Left forelimb (tissue), 1 donor: ENCODE data around the gene DEPP1.

Source experiments
- DNase-seq: peaks from one replicate; pipeline ENCODE4 v3.0.0-alpha.2; 2018; ENCODE audit warnings: low spot score

DEPP1 gene

GRCh38 chr10:44932517-44933450 lies 45.8 kb downstream of the DEPP1 start:
- peak; percentile 84 for DNase-seq

DNA sequence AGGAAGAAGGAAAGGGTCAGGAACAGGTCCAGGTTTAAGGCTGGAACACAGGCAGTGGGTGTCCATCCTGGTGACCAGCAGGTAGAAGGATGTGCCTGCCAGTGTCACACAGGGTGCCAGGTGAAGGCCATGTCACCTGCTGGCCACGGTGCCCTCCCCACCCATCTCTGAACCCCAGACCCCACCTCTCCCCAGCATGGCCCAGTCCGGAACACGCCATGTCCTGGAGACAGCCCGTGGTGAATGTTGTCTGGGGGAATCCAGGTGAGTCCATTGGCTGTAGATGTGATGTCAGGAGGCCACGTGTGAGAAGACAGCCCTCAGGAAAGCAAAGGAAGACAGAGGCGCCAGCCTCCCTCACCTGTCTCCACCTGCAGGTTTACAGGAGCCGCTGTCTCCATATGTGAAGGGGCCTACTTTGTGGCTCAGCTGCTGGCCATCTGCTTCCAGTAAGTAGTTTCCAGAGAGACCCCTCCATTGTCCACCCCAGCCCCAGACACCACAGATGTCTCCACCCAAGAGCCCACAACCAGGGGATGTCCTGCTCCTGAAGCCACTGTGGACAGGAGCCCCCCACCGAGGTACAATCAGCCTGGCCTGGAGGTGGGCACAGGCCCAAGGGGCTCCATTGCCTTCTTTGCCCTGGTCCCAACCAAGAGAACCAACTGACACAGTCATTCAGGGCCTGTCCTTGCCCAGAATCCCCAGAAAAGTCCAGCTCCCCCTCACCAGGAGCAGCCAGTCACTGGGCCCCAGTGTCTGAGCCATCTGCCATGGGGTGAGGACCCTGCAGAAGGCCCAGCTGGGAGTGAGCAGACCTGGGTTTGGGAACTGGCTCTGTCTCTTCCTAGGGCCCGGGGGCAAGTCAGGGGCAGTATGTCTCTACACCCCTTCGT lies 46.7 kb downstream of the DEPP1 start:
- DNase-seq: peak; percentile 53

GRCh38 chr10:44930904-44931620 lies 47.5 kb downstream of the DEPP1 start:
- peak; percentile 49 for DNase-seq

DNA sequence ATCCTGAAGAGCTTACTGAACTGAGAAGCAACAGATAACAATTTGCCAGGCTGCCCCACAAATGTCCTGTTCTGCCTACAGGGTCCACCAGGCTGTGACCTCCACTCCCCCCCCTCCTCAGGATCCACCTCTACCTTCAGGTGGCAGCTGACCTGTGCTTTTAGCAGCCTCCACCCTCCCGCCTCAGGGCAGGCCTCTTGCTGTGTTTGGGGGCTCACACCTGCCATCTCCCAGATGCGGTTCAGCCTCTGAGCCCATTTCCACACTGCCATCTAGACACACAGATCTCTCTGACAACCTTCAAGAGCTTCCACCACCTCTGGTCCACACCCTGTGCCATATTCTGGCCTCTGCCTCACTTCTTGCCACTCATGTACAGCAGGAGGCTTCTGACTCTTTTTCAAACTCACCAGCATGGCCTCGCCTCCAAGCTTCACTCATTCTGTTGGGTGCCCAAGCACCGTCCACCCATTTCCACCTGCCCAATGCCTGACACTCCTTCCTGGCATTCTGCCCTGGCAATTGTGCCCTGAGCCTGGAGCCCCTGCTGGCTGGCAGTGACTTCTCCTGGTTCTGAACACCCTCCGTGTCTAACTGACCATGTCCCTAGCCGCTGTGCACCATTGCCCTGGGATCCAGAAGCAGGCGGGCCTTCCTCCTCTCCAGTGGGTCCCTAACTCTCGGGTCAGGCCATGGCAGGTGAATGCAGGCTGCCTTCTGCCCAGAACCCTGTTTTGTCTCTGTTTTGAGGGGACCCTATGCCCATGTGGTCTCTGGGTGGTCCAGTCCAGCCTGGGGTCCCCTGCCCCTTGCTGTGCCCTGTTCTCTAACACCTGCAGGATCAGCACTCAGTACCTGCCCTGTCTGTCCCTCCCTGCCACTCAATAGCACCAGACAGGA lies 49.0 kb downstream of the DEPP1 start:
- DNase-seq: peak; percentile 59

GRCh38 chr10:44928462-44928861 lies 50.1 kb downstream of the DEPP1 start:
- peak; percentile 12 for DNase-seq

- peak; percentile 59 for DNase-seq
Observed at GRCh38 chr10:44927352-44927751, 51.3 kb downstream of the DEPP1 start.

GRCh38 chr10:44926751-44927351 lies 51.8 kb downstream of the DEPP1 start:
- DNase-seq: peak; percentile 22
